Right cardiac atrium (tissue), 5 donors: Measurements from ENCODE around the gene ENAH. TPM values are rescaled to one million over a fixed set of nuclear protein-coding genes. Genes with fewer than 3 reads are reported as not detected.
"Not testable (repeated sequence)": the region's sequence is repeated elsewhere in the genome, so short reads cannot be mapped to it uniquely, and the experiment has no call there.

Source experiments
- ATAC-seq, 2 donors: fragments of 200-7000 bp; cut with Tn5 transposase; one replicate each; pipeline versions ENCODE4 v1.8.0 to v1.9.1; 2020; ENCODE audit warnings: moderate library complexity in 2 of 2, mild to moderate bottlenecking in 1 of 2
- DNase-seq, 3 donors: peaks; one replicate each; pipeline ENCODE4 v3.0.0-alpha.2; 2020
- H3K27ac ChIP-seq: one replicate; pipeline ENCODE4 v1.5.1; 2013; ENCODE audit warnings: mild to moderate bottlenecking, low read length, control low read depth, moderate library complexity
- H3K27me3 ChIP-seq: one replicate; pipeline ENCODE4 v1.6.1; 2013; ENCODE audit not compliant: control insufficient read depth, insufficient read depth
- H3K4me1 ChIP-seq: one replicate; pipeline ENCODE4 v1.6.1; 2013; ENCODE audit warnings: low read length; ENCODE audit not compliant: control insufficient read depth, insufficient read depth
- H3K4me3 ChIP-seq: one replicate; pipeline ENCODE4 v1.5.1; 2013; ENCODE audit warnings: low read length, control low read depth
- H3K9me3 ChIP-seq: one replicate; pipeline ENCODE4 v1.6.1; 2013; ENCODE audit warnings: low read length; ENCODE audit not compliant: control insufficient read depth
- WGBS: extraction: QIAGEN DNeasy Blood & Tissue Kit; methylation state at CpG from one replicate; pipeline ENCODE4 v1.1.7; 2013; 5-methylcytosine and 5-hydroxymethylcytosine counted together
- intact Hi-C, 4 donors: fragments of 100-400 bp; cut with DNase I; formaldehyde crosslinking; loops; one replicate each; pipeline versions ENCODE4 v1.11.0 to v1.14.0; 2022 to 2023
- polyA plus RNA-seq: library from polyadenylated mRNA; stranded (reverse); fragments of 200-250 nt; gene quantifications from one replicate; pipeline ENCODE4 v1.2.3, GENCODE V29; 2013
- total RNA-seq, 4 donors: library from RNA; stranded (reverse); fragmentation: NEBNext Ultra II Directional; extraction: Animal tissue kit (Norgen Biotek cat#: 25700); gene quantifications; one replicate each; pipeline ENCODE4 v1.2.1, GENCODE V29; 2021
- donor health status: healthy with polysubstance abuse.
- donor health status: DM: no; HTN: yes; CAD: no.
- donor health status: DM: no; HTN: no; CAD: no.
- donor health status: DM: no; HTN: yes; CAD: no; lungs with severe emphysema.
- donor health status: DM: yes; HTN: yes; CAD: no.

ENAH gene
- total and polyA plus RNA-seq, 5 donors = 29.8 to 132 (median 108) TPM

DNA sequence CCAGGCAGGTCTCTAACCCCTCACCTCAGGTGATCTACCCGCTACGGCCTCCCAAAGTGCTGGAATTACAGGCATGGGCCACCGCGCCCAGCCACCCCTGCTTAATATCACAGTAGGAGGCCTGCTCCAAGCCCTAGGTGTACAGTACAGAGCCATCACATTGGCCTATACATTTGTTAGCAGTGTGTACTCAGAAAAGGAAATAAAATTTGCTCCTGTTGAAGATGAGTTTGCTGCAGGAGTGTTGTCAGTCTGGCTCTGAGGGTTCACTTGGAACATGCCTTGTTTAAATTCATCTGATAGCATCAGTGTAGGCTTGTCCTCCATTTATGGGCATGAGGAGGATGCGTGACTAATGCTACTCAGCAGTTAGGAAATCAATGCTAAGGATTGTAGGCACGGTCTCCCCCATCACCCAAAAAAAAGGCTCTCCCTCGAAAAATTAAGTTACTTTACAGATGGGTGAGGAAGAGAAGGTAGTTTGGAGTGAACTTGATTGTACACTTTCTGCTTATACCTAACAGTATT, 4.6 kb upstream of the ENAH start:
- DNase-seq (no peak), ATAC-seq (no peak)
- intact Hi-C loops = loop anchor here in 2 of 4 donors (10.0 kb wide), 3 partner anchors 83 to 107 kb away; no protein-coding TSS in a partner anchor
- Histone ChIP-seq H3K4me1 (no peaks in the 10 kb centered on the region), H3K27ac (peak overlapping the region; percentile 51), H3K27me3 (no peaks in the 10 kb centered on the region), H3K4me3 (no peak overlapping the region), H3K9me3 (no peaks in the 10 kb centered on the region)
- 73% methylated on average over 7 of the region's 7 CpGs for WGBS

DNA sequence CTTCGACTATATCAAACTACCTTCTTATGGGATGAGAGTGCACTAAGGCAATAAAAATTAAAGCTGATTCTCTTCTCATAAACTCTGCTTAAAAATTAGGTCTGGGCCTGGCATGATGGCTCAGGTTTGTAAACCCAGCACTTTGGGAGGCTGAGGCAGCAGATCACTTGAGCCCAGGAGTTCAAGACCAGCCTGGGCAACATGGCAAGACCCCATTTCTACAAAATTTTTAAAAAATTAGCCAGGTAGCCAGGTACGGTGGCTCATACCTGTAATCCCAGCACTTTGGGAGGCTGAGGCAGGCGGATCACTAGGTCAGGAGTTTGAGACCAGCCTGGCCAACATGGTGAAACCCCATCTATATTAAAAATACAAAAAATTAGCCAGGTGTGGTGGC, 3.3 kb upstream of the ENAH start:
- H3K4me1 ChIP-seq, H3K27ac ChIP-seq, H3K9me3 ChIP-seq, ATAC-seq, DNase-seq, H3K27me3 ChIP-seq, H3K4me3 ChIP-seq: not testable (repeated sequence)
- intact Hi-C loops = loop anchor here in 2 of 4 donors (10.0 kb wide), 3 partner anchors 81 to 109 kb away; no protein-coding TSS in a partner anchor
- WGBS = 91% methylated on average over 3 of the region's 3 CpGs

DNA sequence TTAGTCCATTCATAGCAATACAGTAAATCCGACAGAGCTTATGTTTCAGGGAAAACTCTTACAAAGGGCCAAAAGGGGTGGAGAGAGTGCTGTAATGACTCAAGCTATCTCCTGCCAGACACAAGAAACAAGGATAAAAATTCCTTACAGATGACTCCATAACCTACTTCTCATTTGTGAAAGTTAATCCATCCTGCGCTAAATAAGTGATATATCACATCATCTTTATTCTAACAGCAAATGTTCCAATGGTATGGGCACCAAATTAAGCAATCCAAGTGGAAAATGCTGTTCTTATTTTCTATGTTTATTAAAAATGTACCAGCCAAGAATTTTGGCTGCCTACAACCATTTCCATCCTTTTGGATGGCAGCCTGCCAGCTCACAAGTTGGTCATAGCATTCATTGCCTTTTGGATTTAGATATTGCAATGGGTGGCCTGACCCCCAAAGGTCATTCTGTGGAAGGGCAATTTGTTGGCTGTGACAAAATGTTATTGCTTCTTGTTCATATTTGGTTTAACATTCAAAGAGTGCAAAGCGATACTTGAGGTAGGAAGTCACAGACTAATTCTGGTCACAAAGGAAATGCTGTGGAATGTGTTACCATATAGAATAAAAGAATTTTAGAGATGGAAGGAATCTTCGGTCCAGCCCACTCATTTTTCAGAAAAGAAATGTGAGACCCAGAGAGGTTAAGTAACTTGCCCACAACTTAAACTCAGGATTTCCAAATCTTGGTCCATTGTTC, 2.8 kb upstream of the ENAH start:
- peak; percentile 65 to 74 (median 70) for DNase-seq
- Histone ChIP-seq H3K4me1 (no peaks in the 10 kb centered on the region), H3K9me3 (no peaks in the 10 kb centered on the region), H3K27ac (no peak overlapping the region), H3K4me3 (no peak overlapping the region), H3K27me3 (no peaks in the 10 kb centered on the region)
- intact Hi-C loops = loop anchor here in 2 of 4 donors (10.0 kb wide), 3 partner anchors 81 to 109 kb away; no protein-coding TSS in a partner anchor
- 53% methylated on average over 4 of the region's 4 CpGs for WGBS
- peak; percentile 22 to 24 for ATAC-seq

DNA sequence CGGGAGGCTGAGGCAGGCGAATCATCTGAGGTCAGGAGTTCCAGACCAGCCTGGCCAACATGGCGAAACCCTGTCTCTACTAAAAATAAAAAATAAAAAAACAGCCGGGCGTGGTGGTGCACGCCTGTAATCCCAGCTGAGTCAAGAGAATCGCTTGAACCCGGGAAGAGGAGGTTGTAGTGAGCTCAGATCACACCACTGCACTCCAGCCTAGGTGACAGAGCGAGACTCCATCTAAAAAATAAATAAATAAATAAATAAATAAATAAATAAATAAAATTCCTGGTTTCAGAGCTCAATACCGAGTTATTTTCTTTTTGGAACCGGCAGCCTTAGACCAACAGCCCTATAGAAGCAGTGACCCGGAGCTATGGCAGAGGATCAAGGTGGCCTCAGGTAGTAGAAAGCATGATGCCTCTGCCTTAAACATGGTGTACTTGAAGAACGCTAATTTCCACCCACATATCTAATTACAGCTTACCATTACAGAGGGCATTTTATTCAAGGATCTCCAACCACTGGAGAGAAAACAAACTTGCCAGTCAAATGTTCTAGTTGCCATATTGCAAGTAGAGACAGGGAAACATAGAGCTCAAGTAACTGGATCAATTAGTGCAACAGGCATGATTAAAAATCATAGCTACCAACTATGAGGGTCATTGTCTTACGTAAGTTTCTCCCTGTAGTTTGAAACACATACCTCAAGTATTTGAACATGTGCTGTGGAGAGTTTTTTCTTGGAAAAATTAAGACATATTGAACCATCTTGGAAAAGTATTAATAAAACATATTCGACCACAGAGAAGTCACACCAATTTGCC, 2.0 kb upstream of the ENAH start:
- intact Hi-C loops = loop anchor here in 3 of 4 donors (5.0 to 10.0 kb wide), 6 partner anchors 80 to 117 kb away; no protein-coding TSS in a partner anchor
- ATAC-seq = no peak
- no peaks in the 10 kb centered on the region for H3K4me1 ChIP-seq
- no peak for DNase-seq
- H3K27me3 ChIP-seq = no peaks in the 10 kb centered on the region
- no peaks in the 10 kb centered on the region for H3K9me3 ChIP-seq
- peak overlapping the region; percentile 30 for H3K27ac ChIP-seq
- no peak overlapping the region for H3K4me3 ChIP-seq
- 83% methylated on average over 15 of the region's 15 CpGs for WGBS

DNA sequence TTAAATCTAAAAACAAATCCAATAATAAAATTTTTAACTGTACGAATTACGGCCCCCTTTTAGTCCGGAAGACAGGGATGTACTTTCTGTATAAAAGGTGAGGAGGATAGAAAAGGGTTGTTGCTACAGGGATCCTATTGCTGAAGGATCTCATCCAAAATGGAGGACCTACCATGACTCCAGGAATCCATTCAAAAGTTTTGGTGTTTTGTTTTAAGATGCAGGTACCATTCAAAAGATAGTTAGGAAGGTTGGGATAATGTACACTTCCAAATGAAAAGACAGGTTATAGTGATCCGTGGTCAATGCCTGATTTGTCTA, 1.3 kb upstream of the ENAH start:
- intact Hi-C loops = loop anchor here in 3 of 4 donors (5.0 to 10.0 kb wide), 6 partner anchors 79 to 118 kb away; no protein-coding TSS in a partner anchor
- Histone ChIP-seq H3K4me3 (peak overlapping the region; percentile 97), H3K27ac (no peak overlapping the region), H3K4me1 (no peaks in the 10 kb centered on the region), H3K9me3 (no peaks in the 10 kb centered on the region), H3K27me3 (no peaks in the 10 kb centered on the region)
- ATAC-seq (no peak), DNase-seq (no peak)
- WGBS = 65% methylated on average over 4 of the region's 4 CpGs

DNA sequence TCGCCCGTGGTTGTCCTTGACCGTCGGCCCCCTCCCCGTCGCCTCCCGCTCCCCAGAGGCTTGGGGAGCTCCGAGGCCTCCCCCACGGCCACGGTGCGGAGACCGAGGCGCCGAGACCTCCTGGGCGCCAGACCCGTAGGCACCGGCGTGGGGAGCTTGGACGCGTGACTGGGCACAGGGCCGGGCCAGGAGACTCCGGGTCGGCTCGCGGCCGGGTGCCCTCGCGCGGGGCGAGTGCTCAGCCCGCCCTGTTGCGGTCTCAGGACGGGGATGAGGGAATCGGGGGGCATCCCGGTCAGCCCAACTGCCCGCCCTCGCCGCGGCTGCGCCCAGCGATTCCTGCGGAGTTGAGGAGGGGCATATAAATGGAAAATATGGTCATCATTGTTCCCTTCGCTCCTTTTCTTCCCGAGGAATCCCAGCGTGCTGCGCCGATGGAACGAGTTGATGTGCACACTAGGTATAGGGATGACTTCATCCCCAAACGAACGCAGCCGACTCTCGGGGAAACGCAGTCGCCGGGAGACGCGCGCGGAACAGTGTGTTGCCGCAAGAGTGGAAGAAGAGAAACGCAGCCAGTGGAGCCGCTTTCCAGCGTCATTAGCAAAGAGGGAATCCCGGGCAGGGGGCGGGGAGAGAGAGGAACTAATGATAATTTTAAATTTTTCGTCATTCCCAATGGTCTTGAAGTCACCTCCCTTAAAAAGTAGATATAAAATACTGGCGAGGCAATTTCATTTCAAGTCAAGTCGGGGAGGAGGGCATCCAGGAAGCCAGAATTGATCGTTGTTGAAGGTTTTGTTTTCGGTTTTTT, 747 bp upstream of the ENAH start:
- H3K4me3 ChIP-seq = peak overlapping the region; percentile 97
- ATAC-seq = peak; percentile 71
- no peaks in the 10 kb centered on the region for H3K4me1 ChIP-seq
- H3K27me3 ChIP-seq = no peaks in the 10 kb centered on the region
- intact Hi-C loops = loop anchor here in 3 of 4 donors (5.0 to 10.0 kb wide), 6 partner anchors 79 to 119 kb away; no protein-coding TSS in a partner anchor
- peak; percentile 79 to 91 (median 86) for DNase-seq
- H3K27ac ChIP-seq = peak overlapping the region; percentile 98
- WGBS = under 1% methylated on average over 70 of the region's 70 CpGs
- no peaks in the 10 kb centered on the region for H3K9me3 ChIP-seq

DNA sequence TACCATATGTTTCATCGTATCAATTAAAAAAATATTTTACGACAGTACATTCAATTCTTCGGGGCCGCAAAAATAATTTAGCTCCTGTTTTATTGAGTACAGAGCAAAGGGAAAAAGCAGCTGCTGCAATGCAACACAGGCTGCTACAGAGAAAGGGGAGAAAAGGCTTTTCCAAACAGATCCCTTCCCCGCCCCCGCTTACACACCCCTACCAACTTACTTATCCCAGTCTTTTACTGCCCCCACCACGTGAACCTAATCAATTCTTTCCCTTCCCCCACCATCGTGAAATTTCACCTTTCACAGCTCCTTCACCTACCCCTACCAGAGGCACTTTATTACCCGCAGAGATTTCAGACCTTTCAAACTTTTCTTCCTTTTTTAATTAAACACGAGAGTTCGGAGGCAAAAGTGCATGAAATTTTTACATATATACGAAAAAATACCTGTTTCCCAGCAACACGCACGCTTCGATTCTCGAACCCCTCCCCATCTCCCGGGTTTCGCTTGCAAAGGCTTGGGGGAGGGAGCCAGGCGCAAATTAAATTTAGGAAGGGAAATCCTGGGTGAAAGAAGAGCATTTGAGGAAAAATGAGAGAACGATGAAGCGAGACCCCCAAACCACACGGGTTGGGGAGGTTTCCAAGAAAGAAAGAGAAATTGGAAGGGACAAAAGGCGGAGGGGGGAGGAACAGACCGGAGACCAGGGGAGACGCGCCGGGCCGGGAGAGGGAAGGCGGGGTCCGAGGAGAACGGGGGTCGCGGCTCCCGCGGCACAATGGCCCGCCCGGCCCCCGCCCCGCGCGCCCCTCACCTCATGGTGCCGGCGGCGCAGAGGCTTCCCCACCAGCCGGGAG, 823 bp downstream of the ENAH start:
- H3K27ac ChIP-seq = peak overlapping the region; percentile 88
- peak overlapping the region; percentile 97 for H3K4me3 ChIP-seq
- intact Hi-C loops = loop anchor here in 3 of 4 donors (5.0 to 10.0 kb wide), 6 partner anchors 77 to 120 kb away; no protein-coding TSS in a partner anchor
- WGBS = under 1% methylated on average over 45 of the region's 45 CpGs
- no peaks in the 10 kb centered on the region for H3K27me3 ChIP-seq
- DNase-seq (no peak), ATAC-seq (peak; percentile 2 to 8)
- H3K9me3 ChIP-seq = no peaks in the 10 kb centered on the region
- no peaks in the 10 kb centered on the region for H3K4me1 ChIP-seq

DNA sequence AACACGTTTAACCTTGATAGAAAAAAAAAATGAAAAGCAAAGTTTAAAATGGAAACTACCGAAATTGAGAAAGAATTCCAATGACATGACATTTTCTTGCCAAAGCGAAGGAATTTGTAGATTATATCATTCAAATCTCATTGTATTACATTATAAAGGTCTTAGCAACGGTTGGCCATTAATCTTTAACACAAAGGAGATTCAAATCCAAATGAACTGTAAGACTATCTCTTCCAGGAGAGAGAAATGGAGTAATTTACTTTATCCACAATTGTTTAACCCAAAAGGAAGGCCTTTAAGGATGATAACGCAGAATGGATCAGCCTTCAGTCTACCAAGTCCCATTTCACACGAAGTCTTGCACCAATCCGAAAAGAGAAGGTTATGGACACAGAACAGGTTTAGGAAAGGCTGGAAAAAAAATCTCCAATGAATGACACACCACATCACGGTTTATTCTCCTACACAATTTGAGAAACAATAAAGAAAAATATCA, 1.5 kb downstream of the ENAH start:
- WGBS = 21% methylated on average over 8 of the region's 8 CpGs
- DNase-seq (no peak), ATAC-seq (no peak)
- no peaks in the 10 kb centered on the region for H3K27me3 ChIP-seq
- no peaks in the 10 kb centered on the region for H3K9me3 ChIP-seq
- H3K4me3 ChIP-seq = peak overlapping the region; percentile 97
- no peak overlapping the region for H3K27ac ChIP-seq
- intact Hi-C loops = loop anchor here in 3 of 4 donors (5.0 to 10.0 kb wide), 6 partner anchors 77 to 121 kb away; no protein-coding TSS in a partner anchor
- H3K4me1 ChIP-seq = no peaks in the 10 kb centered on the region

DNA sequence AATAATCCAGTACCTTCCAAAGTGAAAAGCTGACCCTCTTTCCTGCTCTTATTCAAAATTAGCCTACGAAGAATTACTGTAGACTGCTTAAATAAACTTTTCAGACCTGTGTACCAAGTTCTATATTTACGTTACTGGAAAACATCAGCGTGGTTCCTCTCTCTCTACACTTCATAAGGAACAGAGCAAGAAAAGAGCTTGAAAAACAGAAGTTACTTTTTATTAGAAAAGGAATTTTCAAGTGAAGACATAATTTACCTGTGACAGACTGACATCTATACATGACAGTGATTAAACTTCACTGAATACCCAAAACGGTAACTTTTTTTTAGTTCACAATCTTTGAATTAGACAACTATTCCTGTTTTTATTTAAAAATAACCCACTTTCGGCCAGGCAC, 2.7 kb downstream of the ENAH start:
- WGBS = 38% methylated on average over 5 of the region's 5 CpGs
- no peaks in the 10 kb centered on the region for H3K27me3 ChIP-seq
- no peak for DNase-seq
- no peak overlapping the region for H3K27ac ChIP-seq
- no peaks in the 10 kb centered on the region for H3K4me1 ChIP-seq
- H3K9me3 ChIP-seq = no peaks in the 10 kb centered on the region
- H3K4me3 ChIP-seq = peak overlapping the region; percentile 97
- intact Hi-C loops = loop anchor here in 3 of 4 donors (5.0 to 10.0 kb wide), 6 partner anchors 75 to 122 kb away; no protein-coding TSS in a partner anchor
- ATAC-seq = no peak
